HS-27A (cell line): ENCODE results near the gene PIAS2.

Experiments used
- DNase-seq: peaks from one replicate; pipeline ENCODE4 v3.0.0-alpha.2; 2012; ENCODE audit warnings: low read depth, missing footprints

Gene PIAS2

DNA sequence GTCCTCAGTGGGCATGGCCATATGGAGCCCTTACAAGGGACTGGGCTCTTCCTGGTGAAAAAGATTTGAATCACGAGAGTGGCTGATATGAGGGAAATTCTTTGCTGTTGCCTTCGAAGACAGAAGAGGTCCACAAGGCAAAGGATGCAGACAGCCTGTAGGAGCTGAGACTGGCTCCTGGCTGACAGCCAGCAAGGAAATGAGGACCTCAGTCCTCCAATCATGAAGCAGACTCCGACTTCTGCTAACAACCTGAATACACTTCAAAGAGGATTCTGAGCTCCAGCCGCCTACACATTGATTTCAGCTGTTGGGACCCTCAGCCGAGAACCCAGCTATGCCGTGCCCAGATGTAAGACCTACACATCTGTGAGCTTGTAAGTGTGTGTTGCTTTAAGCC, 157.4 kb downstream of the PIAS2 start:
- DNase-seq: no peak

DNA sequence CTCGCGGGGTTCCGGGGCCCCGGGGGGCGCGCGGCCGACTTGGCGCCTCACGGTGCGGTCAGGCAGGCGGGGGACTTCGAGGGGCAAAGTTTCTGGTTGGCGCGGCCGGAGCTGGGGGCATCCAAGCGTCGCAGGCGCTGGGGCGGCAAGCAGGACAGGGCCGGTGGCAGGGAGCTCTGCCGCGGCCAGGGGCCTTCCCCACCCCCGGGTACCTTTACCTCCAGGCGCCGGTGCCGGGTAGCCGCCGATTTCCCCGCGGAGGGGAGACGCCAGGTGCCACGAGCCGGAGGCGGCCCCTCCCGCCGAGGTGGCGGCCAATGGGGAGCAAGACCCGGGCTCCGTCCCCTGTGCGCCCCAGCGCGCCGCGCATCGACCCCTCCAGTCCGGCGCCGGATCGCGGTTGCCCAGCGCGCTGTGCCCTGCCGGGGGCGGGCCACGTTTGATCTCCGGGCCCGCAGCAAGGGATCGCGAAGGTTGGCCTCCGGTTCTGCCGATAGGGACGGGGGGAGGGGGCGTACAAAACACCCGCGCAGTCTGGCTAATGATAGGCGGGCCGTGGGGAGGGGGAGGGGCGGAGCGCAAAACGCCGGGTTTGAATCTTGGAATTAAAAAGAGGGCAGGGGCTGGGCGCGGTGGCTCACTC, 160.6 kb downstream of the PIAS2 start, which contains the start of gene ST8SIA5:
ST8SIA5 (minus strand) TSS at position 495 of the 643 bp plus-strand sequence. CDS start 545 bp downstream, outside the sequence.
- DNase-seq: no peak

DNA sequence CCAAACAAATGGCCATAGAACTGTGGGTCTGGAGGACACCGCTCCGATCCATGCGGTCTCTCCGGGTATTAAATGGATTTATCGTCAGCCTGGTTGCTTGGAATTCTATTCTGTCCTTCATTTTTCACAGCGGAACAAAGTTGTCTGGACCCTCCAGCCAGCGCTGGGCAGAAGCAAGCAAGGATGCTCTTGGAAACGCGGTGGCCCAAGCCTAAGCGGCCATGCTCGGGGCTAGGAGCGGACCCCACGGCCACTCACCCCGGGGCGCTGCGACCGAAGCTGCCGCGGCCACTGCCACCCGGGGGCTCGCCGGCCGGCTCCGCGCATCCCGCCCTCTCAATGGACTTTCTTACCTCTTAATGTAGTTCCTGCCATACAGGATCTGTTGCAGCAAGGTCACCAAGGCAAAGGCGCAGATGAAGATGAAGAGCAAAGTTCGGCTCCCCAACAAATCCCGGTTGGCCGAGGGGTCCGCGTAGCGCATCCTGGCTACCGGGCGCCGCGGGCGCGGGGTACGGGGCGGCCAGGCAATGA, 161.2 kb downstream of the PIAS2 start:
- no peak for DNase-seq

- DNase-seq: no peak
Observed at GRCh38 chr18:46755315-46756024, 161.8 kb downstream of the PIAS2 start.

- no peak for DNase-seq
Observed at GRCh38 chr18:46754661-46755292, 162.5 kb downstream of the PIAS2 start.

- DNase-seq: no peak
Observed at GRCh38 chr18:46754188-46754587, 163.1 kb downstream of the PIAS2 start.
